ENCODE results near the gene RUNDC3A.
"Not testable (repeated sequence)": the region's sequence is repeated elsewhere in the genome, so short reads cannot be mapped to it uniquely, and the experiment has no call there.

Gene RUNDC3A

DNA sequence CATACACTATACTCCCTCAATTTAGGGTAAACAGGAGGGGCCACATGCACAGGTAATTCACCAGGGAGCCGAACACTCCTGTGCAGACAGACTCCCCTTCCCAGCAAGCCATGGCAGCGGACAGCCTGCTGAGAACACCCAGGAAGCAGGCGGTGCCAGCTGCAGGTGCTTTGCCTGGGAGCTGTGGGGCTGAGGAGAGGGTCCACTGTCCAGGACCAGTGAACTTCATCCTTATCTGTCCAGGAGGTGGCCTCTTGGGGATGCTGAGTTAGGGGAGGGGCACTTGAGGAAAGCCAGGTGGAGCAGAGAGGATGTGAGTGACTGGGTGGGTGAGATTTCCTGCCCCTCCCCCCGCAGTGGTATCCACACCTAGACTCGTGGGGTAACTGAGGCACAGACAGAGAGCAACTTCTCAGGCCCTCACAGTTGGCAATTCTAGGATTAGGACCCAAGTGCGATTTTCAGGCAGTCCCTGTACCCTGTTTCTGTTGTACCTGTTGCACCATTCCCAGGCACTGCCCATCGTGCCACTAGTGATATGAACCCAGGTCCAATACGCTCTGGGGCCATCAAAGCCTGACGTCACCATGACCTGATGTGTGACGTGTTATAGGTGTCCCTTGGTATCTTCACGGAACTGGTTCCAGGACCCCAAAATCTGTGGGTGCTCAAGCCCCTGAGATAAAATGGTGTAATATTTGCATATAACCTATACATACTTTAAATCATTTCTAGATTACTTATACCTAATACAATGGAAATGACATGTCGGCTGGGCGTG lies 37.9 kb downstream of the RUNDC3A start:
- DNase-seq = no peak

DNA sequence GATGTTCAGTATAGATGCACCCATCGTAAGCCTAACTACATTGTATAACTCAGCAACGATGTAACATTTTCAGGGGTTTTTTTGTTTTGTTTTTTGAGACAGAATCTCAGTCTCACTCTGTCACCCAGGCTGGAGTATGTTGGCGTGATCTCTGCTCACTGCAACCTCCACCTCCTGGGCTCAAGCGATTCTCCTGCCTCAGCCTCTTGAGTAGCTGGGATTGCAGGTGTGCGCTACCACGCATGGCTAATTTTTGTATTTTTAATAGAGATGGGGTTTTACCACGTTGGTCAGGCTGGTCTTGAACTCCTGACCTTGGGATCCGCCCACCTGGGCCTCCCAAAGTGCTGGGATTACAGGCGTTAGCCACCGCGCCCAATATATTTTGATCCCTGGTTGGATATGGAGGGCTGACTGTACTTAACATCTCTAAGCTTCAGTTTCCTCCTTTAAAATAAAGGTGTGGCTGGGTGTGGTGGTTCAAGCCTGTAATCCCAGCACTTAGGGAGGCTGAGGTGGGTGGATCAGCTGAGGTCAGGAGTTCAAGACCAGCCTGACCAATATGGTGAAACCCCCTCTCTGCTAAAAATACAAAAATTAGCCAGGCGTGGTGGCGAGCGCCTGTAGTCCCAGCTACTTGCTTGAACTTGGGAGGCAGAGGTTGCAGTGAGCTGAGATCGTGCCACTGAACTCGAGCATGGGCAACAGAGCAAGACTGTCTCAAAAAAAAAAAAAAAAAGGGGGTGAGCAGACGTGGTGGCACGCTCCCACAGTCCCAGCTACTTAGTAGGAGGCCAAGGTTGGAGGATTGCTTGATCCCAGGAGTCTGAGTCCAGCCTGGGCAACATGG lies 39.0 kb downstream of the RUNDC3A start:
- not testable (repeated sequence) for DNase-seq

DNA sequence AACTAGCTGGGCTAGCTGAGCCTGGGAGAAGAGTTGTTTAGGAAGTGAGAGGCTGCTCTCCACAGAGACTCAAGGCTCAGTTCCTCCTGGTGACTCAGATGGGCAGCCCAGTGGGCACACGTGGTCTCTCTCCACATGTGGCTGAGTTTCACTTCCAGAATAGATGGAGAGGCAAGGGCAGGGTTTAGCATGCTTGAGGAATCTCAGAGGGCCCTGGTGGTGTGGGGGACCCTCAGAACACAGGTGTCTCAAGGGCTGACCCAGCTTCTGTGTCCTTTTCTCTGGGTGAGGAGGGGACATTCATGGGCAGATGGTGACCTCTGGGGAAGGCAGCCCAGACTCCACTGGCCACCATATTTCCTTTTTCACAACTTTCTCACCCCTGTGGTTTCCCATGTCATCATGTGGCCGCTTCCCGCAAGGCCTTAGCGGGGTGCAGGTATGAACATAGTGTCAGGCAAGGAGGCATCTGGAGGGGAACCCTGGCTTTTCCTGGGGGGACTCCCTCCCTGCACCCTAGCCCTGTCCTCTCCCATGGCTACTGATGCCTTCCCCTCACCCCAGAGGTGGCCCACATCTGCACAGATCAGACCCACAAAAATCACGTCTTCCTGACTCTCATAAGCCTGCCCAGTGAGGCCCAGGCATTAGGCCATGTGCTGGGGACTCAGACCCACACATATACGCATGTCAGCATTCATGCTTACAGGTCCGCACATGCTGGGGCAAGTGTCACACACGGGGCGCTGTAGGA lies 40.0 kb downstream of the RUNDC3A start:
- no peak for DNase-seq

DNA sequence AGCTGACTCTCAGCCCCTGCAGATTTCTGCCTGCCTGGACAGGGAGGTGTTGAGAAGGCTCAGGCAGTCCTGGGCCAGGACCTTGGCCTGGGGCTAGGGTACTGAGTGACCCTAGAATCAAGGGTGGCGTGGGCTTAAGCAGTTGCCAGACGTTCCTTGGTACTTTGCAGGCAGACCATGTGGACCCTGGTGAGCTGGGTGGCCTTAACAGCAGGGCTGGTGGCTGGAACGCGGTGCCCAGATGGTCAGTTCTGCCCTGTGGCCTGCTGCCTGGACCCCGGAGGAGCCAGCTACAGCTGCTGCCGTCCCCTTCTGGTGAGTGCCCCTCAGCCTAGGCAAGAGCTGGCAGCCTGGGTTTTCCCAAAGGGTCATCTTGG lies 40.6 kb downstream of the RUNDC3A start:
- DNase-seq = no peak

DNA sequence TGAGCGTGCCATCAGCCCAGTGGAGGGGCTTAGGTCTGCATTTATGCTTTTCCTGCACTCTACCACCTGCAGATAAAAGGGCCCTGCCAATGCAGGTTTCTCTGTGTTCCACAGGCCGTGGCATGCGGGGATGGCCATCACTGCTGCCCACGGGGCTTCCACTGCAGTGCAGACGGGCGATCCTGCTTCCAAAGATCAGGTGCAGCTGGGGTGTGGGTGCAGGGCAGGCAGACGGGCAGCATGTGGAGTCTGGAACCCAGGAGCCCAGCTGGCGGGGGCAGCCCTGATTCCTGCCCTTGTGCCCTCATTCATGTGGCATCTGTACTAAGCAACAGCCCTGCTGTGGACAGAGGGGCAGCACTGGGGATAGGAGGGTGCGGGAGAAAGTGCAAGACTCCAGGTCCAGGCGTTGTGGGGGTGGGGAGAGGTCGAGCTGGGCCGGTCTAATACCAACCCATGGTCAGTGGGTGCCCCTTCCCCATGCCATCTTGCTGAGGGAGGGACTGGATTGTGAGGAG lies 41.2 kb downstream of the RUNDC3A start:
- no peak for DNase-seq

DNA sequence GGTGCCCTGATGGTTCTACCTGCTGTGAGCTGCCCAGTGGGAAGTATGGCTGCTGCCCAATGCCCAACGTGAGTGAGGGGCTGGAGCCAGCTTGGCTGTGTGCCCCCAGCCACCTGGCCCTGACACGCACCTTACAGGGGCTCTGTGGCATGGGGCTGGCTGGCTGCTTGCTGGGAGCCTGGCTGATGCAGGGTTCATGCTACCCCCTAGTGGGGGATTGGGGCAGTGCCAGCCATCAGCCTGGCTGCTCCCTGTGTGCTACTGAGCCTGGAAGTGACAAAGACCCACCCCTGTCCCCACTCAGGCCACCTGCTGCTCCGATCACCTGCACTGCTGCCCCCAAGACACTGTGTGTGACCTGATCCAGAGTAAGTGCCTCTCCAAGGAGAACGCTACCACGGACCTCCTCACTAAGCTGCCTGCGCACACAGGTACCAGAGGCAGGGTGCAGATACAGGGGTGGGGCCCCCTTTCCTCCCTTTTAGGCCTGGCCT lies 42.4 kb downstream of the RUNDC3A start:
- DNase-seq = peak; percentile 58

DNA sequence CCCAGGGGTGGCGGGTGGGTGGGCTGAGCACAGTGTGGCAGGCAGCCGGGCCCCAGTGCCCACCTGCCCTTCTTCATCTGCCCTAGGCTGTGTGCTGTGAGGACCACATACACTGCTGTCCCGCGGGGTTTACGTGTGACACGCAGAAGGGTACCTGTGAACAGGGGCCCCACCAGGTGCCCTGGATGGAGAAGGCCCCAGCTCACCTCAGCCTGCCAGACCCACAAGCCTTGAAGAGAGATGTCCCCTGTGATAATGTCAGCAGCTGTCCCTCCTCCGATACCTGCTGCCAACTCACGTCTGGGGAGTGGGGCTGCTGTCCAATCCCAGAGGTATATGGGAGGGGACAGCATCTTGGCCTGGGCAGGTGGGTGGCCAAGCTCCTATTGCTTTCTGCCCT lies 43.1 kb downstream of the RUNDC3A start:
- DNase-seq = no peak

DNA sequence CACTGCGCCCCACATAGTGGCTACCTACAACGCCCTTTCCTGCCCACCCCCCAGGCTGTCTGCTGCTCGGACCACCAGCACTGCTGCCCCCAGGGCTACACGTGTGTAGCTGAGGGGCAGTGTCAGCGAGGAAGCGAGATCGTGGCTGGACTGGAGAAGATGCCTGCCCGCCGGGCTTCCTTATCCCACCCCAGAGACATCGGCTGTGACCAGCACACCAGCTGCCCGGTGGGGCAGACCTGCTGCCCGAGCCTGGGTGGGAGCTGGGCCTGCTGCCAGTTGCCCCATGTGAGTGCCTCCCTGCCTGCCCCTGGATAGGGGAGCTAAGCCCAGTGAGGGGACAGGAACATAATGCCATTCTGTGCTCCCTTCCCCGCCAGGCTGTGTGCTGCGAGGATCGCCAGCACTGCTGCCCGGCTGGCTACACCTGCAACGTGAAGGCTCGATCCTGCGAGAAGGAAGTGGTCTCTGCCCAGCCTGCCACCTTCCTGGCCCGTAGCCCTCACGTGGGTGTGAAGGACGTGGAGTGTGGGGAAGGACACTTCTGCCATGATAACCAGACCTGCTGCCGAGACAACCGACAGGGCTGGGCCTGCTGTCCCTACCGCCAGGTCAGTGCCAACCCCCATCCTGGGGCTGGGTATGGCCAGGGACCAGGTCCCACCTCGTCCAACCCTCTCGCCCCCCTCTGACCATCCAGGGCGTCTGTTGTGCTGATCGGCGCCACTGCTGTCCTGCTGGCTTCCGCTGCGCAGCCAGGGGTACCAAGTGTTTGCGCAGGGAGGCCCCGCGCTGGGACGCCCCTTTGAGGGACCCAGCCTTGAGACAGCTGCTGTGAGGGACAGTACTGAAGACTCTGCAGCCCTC lies 43.8 kb downstream of the RUNDC3A start:
- no peak for DNase-seq

DNA sequence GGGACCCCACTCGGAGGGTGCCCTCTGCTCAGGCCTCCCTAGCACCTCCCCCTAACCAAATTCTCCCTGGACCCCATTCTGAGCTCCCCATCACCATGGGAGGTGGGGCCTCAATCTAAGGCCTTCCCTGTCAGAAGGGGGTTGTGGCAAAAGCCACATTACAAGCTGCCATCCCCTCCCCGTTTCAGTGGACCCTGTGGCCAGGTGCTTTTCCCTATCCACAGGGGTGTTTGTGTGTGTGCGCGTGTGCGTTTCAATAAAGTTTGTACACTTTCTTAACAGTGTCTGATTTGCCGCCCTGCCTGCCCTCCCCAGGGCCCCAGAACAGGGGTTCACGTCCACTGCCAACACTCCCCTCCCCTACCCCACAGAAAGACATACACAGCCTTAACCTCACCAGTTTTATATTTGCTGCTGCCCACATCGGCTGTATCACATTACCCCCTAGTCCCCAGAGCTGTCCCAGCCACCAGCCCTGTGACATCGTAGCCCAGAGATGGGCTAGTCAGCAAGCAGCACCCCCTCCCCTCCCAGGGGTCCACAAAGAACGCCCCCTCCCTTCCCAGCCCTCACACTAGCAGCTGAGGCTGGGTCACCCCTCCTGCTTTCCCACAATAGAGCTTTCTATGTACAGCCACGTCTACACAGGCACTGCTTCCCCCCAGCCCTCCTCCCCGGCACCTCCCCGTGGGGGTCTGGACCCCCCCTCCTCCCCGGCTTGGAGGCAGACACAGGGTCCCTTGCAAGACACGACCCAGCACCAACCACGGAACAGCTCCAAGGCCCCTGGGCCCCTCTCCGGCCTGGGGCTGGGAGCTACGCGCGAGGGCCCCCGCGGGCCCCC lies 44.6 kb downstream of the RUNDC3A start:
- DNase-seq = no peak

DNA sequence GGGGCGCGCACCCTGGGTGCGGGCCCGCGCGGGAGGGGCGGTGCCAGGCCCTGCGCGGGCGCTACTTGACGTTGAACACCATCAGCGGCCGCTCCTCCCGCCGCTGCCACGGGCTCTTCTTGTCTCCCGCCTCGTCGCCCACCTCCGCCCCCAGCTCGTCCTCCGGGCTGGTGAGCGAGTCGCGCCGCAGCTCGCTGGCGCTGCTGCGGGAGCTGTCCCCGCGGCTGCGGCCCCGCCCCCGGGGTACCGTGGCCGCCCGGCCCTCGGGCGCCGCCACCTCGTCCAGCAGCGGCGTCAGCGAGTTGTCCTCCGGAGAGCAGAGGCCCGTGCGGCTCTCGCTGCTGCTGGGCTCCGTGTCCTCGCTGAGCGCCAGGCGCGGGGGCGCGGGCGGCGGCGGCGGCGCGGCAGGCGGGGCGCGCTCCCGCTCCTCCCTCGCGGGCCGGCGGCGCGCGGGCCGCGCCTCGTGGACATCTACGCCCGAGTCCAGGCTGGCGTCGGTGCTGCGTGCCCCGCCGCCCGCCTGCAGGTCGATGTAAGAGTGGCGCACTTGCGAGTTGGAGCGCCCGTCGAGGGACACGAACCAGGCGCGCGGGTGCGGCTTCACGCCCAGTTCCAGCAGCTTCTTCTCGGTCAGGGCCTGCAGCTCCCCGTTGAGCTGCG lies 45.4 kb downstream of the RUNDC3A start:
- no peak for DNase-seq

DNA sequence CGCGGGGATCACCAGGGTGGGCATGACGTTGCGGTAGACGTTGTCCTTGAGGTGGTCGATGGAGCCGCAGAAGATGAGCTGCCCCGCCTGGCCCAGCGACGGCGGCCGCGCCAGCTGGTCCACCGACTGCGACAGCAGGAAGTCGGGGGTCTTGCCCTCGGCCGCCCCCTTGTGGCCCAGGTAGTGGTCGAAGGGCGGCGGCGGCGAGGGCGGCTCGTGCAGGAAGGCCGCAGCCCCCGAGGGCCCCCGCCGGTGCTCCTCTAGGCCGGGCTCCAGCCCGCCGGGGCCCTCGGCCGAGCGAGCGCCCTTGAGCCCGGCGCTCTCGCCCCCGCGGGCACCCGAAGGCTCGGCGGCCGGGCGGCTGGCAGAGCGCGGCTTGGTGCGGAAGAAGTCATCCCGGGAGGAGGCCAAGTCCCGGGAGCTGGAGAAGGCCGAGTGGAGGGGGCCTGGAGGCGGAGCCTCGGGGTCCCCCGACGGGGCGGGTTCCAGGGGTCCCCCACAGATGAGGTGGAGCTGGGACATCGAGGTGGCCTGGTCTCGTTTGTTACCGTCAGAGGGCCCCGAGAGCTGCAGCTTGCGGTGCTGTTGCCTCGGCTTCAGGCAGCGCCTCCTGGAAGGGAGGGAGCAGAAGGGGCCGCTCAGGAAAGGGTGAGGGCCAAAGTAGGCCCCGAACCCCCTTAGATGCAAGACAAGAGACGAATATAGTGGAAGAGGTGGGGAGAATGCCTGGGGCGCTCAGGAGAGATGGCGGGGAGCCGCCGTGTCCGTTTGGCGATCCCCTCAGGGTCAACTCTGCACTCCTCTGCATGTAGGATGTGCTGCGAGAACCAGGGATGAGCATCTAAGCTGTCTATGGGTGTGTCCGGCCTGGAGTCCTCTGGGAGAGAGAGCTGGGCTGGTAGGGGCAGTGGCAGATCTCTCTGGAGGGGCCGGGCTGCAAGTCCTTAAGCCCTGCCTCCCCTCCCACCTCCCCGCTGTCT lies 46.5 kb downstream of the RUNDC3A start:
- DNase-seq = peak; percentile 52

DNA sequence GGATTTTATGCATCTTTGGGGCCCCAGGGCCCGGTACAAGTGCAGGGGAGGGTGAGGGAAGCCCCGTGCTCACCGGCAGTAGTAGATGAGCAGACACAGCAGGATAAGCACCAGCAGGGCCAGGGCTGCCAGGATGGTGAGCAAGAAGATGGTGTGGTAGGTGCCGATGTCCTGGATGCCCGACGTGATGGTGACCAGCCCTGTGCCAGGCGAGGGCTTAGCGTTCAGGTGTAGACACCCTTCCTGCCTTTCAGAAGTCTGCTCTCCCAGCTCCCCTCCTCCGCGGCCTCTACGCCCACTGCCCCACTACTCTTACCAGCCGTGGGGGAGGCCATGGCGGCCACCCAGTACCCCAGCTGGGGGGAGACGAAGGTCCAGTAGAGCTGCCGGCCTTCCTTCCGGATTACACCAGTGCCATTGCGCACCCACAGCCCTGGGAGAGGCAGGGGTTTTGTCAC lies 47.3 kb downstream of the RUNDC3A start:
- DNase-seq = no peak

DNA sequence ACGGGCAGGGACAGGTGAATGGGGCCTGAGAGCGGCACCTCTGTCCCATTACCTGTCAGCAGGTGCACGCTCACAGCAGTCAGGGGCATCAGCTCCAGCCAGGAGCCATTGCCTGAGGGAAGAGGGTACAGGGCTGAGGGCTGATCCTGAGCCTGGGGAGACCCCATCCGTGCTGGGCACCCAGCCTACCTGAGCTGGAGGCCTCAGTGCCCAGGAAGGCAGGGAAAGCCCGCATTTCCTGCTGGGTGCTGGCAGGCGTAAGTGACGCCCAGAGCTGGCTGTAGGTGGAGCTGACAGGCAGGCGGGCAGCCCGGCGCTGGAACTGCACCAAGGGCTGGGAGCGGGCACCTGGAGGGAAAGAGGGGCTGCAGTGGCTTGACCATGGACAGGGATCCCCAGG lies 47.8 kb downstream of the RUNDC3A start:
- no peak for DNase-seq

DNA sequence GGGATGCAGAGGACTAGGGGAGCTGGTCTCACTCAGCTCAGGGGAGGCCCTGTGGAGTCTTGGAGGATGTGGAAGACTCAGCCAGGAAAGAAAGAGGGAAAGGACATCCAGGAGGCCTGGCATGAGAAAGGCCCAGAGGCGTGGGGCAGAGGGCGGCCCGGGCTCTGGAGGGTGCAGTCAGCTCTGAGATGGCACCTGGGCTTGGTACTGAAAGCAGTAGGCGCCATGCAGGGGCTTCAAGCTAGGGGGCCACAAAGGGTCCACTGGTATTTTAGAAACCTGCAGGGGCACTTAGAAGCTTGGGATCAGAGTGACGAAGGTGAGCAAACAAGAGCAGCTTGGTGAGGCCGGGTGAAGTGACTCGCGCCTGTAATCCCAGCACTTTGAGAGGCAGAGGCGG lies 49.7 kb downstream of the RUNDC3A start:
- no peak for DNase-seq

DNA sequence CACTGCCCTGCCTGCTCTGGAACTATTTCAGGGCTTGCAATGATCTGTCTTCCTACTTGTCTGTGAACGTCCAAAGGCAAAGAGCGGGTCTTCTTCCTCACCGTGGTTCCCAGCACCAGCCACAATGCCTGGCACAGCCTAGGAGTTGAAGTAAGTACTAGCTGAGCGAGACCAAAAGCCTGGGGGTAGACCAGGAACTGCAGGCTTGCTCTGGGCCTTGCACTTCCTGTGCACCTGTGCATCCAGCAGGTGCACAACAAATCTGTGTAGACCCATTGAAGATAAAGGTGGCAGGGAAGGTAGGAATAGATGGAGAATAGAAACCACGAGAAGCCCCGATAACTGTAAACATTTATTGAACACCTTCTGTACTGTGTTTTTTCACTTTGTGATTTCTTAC lies 50.6 kb downstream of the RUNDC3A start:
- DNase-seq = no peak

DNA sequence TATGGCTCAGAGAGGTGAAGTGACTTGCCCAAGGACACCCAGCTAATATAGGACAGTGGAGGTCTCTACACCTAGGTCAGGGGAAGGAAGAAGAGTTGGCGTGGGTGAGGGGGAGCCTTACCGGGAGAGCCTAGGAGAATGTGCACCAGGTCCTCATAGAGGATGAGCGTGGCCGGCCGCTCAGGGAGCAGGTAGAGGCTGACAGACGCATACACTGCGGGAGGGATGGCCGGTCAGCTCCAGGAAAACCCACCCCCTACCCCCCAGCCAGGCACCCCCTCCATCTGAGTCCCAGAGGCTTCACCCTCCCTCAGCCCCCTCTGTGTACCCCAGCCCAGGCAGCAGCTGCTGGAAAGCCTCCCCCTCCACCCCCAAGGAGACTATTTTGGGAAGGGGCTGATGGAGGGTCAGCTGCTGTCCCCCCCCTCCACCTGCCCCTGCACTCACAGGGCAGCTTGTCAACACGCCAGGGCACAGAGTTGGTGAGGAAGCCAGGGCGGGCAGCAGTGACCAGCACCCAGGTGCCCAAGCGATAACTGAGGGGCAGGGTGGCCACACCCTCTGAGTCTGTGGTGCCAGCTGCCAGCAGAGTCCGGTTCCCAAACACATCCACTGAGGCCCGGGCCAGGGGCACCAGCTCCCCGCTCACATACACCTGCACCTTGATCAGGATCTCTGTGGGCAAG lies 51.2 kb downstream of the RUNDC3A start:
- DNase-seq = no peak

DNA sequence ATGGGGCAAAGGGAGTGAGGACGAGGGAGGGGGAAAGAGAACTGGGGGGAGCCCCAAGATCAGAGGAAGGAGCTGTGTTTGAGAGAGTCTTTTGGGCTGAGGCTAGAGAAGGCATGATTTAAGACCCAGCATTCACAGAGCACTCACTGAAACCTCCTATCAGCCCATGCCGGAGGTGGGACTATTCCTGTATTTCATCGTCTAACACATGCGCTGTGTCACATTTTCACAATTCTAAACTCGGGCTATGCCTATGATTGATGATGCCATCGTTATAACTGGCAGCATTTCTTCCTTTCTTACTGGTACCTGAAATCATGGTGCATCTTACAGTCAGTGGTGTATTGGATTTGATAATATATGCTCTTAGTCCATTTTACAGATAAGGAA lies 51.7 kb downstream of the RUNDC3A start:
- no peak for DNase-seq

DNA sequence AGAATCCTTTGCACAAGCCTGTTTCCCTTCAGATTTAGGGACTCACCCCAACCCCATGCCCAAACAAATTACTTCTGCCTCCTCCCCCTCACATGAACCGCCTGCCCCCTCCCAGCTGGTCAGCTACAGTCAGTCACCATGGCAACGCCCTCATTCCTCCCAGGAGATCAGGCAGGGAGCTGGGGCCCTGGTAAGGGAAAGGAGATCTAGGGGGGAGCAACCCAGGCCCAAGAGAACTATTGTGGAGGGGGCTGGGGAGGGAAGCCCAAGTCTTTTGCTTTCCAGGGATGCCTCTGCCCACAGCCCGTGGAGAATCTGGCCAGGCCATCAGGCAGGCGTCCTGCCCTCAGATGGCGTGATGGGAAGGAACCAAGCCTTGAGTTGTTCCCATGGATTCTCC lies 52.4 kb downstream of the RUNDC3A start:
- no peak for DNase-seq

Data from effector CD4-positive, alpha-beta T cell (primary cell).